ENCODE data around the gene COL21A1. TPM values are rescaled to one million over a fixed set of nuclear protein-coding genes. Genes with fewer than 3 reads are reported as not detected.

Gene COL21A1
- total RNA-seq, 1 experiment from 2014 or later = not detected

DNA sequence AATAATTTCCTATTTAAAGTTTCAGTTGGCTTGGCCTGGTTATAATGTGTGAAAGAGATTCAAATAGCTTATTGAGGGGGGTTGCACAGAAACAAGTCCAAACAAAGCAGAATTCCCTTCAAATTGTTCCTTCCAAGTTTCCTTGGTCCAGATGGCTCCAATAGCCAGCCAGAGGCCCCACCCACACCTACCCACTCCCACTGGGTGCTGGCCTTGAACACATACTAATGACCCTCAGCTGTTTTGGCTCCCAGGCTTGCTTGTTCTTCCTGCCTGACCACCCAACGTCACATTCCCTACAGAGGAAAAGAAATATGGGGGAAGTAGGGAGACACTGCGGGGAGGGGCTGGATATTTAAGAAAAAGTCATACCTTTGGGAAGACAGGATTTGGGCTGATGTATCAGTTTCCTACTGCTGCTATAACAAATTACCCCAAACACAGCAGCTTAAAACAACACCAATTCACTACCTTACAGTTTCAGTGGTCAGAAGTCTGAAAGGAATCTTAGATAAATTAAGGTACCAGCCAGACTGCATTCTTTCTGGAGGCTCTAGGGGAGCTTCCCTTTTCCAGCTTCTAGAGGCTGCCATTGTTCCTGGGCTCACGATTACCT lies 95.7 kb downstream of the COL21A1 start:
- in situ Hi-C loops (cut with HindIII; ENCODE audit: low pct_unique_long_range_greater_than_20kb, low sequenced_read_pairs) = no loop called here
- DNase-seq (ENCODE audit: low read depth) = no peak

DNA sequence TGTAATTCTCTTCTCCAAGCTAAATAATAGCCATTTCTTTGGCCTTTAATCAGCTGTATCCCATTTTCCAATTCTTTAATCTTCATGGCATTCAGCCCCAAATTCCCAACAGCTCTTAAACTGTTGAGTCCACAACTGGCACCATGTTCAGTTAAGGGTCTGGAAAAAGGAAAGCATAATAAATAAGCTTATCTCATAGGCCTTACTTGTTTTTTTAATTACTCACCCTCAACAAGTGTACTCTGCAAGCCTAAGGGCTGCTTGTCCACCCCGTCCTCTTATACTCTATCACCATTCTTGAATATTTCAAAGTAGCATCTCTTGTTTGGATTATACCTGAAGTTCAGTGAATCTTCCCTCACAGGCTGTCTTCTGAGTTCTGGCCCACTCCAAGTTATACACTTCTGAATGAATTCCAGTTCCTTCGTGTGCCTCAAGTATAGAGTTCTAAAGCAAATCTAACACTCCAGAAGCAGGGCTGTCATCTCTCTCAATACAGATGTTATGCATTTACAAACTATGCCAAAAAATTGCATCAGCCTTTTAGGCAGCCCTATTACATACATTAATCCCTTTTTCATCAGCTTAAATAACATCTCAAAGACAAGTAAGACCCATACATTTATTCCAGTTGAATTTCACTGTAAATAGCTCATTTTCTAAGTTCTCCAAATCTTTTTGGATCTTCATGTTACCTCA lies 98.7 kb downstream of the COL21A1 start:
- no peak for DNase-seq (ENCODE audit: low read depth)
- in situ Hi-C loops (cut with HindIII; ENCODE audit: low pct_unique_long_range_greater_than_20kb, low sequenced_read_pairs) = no loop called here

DNA sequence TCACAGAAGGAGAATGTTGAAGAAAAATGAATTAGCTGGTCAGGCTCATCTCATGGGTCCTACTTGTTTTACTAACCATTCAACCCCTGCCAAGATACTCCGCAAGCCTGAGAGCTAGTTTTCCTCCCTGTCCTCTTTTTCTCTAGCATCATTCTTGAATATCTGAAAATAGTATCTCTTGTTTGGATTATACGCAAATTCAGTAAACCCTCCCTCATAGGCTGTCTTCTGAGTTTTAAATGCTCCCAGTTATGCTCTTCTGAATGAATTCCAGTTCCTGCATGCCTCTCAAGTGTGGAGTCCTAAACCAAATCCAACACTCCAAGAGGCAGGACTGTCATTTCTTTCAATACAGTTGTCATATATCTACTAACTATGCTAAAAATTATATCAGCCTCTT lies 99.6 kb downstream of the COL21A1 start:
- no peak for DNase-seq (ENCODE audit: low read depth)
- in situ Hi-C loops (cut with HindIII; ENCODE audit: low pct_unique_long_range_greater_than_20kb, low sequenced_read_pairs) = no loop called here

DNA sequence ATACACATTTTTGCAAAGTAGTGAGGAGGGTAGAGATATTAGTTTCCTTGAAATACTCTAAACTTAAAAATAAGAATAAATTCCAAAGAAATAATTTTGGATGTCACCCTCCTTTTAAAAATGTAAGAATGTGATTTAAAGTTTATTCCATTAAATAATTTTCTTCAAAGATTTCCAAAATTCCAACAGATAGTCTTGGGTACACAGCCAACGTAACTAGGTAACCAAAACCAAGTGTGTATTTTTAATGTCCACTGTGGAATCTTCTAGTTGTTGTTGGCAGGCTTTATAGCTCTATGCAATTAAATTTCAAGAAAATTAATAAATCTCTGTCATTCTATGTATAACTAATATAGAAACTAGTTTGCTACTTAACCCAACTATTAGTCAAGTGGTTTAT lies 101.3 kb downstream of the COL21A1 start:
- in situ Hi-C loops (cut with HindIII; ENCODE audit: low pct_unique_long_range_greater_than_20kb, low sequenced_read_pairs) = no loop called here

DNA sequence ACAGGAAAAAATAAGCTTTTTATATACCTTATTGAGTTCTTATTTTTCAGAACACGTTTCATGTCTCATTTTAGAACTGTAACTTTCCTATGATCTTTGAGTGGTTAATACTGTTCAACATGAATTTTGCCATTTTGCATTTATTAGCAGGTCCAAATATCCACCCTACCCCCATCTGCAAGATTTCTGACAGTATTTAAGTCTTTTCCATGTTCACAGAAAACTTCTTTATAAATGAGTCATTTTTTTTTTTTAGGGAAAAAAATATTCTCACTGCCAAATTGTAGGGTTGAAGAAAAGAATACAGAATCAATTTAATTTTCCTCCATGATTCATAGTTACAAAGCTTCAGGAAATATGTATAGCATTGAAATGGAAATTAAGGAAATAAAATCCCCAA lies 101.8 kb downstream of the COL21A1 start:
- no peak for DNase-seq (ENCODE audit: low read depth)
- in situ Hi-C loops (cut with HindIII; ENCODE audit: low pct_unique_long_range_greater_than_20kb, low sequenced_read_pairs) = no loop called here

More for the DNA sequence above, 101.3 kb downstream of the COL21A1 start:
- DNase-seq (ENCODE audit: low read depth) = no peak

DNA sequence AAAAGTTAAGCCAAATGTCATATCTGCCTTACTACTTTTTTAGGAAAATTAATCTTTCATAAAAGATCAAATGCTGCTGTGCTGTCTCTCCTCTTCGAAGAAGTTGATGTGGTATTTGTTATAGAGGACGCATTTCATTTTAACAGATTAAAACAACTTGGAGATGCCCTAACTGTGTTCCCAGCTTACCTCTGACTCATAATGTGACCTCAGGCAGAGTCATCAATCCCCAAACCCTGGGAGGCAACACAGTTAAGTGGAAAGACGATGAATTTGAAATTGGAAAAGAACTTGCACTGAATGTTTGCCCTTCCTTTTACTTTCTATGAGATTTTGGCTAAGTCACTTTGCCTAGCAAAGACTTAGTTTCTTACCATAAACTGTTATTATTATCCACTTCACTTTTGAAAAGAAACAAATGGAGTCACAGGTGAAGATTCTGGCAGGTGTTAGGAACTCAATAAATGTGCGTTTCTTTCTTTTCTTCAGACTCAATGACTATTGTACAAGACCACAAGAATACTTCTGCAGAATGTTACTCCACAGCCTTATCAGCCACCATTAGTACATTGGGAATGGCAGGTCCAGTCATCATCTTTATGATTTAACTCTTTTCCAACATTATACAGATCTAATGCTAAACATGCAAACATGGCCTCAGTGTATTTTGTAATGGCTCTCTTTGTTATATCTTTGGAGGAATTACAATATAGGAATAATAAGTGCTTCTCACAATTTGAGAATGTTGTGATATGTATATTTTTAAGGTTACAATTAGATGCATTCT lies 102.6 kb downstream of the COL21A1 start:
- DNase-seq (ENCODE audit: low read depth) = no peak
- in situ Hi-C loops (cut with HindIII; ENCODE audit: low pct_unique_long_range_greater_than_20kb, low sequenced_read_pairs) = no loop called here

DNA sequence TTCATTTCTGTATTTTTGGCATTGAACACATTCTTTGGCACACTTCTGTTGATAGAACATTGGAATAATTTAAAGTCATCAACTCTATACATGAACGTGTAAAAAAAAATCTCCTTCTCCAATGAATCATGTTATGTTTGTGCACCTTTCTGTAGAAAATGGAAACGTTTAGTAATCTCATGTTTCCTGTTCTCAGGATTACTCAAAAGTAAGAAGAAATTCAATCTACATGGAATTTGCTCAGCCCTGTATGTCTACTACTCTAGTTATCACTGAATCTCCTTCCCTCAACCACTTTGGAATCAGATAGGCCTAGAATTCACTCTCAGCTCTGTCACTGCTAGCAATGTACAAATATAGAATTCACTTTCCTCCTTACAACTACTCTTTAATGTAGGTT lies 103.6 kb downstream of the COL21A1 start:
- DNase-seq (ENCODE audit: low read depth) = no peak
- in situ Hi-C loops (cut with HindIII; ENCODE audit: low pct_unique_long_range_greater_than_20kb, low sequenced_read_pairs) = no loop called here

DNA sequence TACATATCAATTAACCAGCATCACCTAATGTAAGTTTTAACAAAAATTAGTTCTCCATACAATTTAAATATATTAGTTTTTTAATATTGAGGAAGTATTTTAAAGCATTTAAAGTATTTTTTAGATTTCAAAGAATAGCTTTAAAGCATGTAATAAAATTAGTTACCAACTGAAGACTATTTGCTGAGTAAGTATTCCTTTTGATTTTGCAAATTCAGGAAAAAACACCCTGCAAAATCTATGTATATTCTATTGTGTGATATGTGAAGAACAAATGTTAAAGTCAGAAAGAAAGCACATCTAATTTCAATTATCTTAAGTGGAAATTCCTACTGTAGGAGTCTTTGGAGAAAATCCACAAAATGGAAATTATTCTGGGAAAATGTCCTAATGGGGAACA lies 107.3 kb downstream of the COL21A1 start:
- in situ Hi-C loops (cut with HindIII; ENCODE audit: low pct_unique_long_range_greater_than_20kb, low sequenced_read_pairs) = no loop called here
- no peak for DNase-seq (ENCODE audit: low read depth)

DNA sequence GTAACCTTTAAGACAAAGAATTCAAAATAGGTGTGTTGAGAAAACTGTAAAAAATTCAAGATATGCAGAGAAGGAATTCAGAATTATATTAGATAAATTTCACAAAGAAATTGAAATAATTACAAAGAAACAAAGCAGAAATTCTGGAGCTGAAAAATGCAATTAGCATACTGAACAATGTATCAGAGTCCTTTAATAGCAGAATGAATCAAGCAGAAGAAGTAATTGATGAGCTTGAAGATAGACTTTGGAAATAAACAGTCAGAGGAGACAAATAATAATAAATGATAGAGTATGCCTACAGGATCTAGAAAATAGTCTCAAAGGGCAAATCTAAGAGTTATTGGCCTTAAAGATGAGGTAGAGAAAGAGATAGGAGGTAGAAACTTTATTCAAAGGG lies 131.7 kb downstream of the COL21A1 start:
- no peak for DNase-seq (ENCODE audit: low read depth)
- in situ Hi-C loops (cut with HindIII; ENCODE audit: low pct_unique_long_range_greater_than_20kb, low sequenced_read_pairs) = no loop called here

DNA sequence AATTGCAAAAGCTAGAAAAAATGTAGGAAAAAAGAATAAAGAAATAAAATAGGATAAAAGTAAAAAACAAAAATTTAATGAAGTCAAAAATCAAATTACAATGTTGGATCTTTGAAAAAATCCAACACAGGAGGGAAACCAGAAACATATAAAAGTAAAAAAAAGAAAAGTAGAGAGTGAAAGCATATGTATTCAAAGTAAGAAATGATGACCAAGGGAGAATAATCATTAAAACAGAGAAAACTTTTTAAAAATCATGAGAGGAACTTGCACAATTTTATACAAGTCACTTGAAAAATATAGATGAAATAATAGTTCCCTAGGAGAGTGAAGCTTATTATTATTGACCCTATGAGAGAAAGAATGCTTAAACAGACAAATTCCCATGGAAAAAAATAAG lies 138.2 kb downstream of the COL21A1 start:
- in situ Hi-C loops (cut with HindIII; ENCODE audit: low pct_unique_long_range_greater_than_20kb, low sequenced_read_pairs) = no loop called here
- DNase-seq (ENCODE audit: low read depth) = no peak

DNA sequence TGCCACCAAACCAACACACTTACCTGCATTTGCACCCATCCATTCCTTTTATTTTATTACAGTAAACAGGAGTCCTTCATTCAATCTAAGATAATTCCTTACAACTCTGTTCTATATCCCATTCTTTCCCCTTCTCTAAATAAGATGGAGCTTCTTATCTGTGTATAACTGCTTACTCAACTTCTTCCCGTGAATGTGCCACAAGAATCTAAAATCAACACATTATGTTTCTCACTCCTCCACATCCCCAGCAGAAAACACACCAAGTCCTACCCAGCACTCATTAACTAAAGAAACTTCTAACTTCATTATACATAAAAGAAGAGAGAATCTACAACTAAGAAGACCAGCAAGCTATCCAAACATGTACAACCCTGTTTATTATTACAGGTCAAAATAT lies 141.1 kb downstream of the COL21A1 start:
- in situ Hi-C loops (cut with HindIII; ENCODE audit: low pct_unique_long_range_greater_than_20kb, low sequenced_read_pairs) = no loop called here
- no peak for DNase-seq (ENCODE audit: low read depth)

DNA sequence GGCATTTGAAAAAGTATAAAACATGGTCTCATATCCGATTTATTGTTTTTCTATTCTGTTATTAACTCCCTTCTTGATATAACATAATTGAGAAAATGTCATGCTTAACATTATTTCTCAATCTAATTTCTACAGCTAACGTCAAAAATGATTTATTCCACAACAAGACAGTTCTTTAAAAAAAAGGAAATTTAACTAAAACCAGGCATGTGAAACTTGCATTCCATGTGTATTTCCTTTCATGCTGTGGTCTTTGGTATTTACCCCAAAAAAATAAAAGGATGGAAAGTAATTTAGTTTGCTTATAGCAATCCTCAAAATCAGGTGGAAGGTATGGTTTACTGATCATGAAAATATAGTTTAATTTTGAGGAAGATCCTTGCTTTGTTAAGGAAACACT lies 142.8 kb downstream of the COL21A1 start:
- in situ Hi-C loops (cut with HindIII; ENCODE audit: low pct_unique_long_range_greater_than_20kb, low sequenced_read_pairs) = no loop called here
- DNase-seq (ENCODE audit: low read depth) = no peak

DNA sequence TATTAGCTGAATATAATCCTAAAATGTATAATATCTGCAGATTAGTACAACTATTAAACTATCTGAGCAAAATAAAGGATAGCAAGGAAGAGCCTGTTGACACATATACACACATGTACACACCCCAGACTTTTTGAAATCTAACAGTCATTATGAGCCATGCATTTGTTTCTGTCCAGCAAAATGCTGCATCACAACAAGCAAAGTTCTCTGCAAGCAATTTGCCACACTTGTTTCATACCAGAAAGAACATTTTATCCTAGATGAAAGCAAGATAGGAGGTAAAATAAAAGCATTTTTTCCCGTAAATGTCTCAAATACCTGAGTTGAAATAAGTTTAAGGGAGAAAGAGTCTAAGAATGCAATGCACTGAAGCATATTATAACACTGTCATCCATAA lies 145.2 kb downstream of the COL21A1 start:
- no peak for DNase-seq (ENCODE audit: low read depth)
- in situ Hi-C loops (cut with HindIII; ENCODE audit: low pct_unique_long_range_greater_than_20kb, low sequenced_read_pairs) = no loop called here

DNA sequence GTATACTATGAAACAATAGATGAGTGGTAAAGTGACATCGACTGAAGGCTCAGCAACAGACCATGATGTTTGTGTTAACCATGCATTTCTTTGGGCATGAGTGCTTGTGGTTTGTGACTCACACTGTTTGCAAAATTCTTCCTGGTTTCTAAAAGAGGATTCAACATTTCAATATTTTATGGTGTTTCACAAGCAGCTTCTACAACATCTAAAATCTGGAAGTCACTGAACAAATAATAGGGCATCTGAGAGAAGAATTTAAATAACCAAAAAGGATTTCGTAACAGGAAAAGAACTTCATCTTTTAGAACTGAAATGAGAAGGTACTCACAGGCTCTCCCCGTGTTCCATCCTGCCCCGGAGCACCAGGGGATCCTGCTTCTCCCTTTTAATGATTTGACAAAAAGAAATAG lies 146.2 kb downstream of the COL21A1 start:
- peak; percentile 88 for DNase-seq (ENCODE audit: low read depth)
- in situ Hi-C loops (cut with HindIII; ENCODE audit: low pct_unique_long_range_greater_than_20kb, low sequenced_read_pairs) = no loop called here

DNA sequence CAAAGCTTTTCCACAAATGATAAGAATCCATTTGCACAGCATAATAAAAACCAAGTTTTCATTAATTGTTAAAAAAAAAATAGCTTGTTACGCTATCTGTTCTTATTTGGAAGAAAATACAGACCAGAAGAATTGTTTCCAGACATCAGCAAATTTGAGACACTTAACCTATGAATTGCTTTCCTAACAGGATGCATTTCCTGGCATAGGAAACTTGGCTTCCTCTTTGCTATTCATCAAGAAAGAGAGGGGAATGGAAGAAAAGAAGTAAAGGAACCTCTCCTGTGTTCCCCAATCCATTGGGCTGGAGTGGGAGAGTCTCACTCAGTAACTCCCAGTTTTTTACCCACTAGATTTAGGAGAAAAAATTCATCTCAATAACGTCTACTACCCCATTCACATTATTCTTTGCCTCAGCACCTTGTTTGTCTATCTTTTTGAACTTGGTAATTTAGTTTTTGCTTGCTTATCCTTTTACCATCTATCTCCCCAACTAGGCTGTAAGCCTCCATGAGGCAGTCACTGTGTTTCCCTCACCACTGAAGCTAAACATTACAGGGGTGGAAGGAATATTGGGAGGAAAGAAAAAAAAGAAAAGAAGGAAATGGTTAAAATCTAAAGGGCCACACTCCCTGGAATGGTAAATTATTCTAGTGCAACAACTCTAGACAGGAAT lies 150.3 kb downstream of the COL21A1 start:
- in situ Hi-C loops (cut with HindIII; ENCODE audit: low pct_unique_long_range_greater_than_20kb, low sequenced_read_pairs) = no loop called here

DNA sequence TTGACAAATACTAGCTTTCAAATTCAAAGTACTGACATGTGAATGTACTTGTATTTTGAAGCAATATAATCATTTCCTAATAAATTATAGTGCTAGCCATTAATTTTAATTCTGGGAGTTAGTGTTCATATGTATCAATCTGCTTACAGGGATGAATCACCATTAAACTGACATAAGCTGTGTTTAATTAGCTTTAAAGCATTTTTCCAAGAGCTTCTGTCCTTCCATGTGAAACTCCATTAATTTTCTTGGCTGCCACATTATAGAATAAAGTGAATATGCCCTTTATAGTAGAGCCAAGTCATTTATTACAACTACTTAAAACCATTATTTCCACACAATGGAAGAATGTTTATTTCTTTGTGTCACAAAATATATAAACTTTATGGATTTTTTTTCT lies 150.8 kb downstream of the COL21A1 start:
- in situ Hi-C loops (cut with HindIII; ENCODE audit: low pct_unique_long_range_greater_than_20kb, low sequenced_read_pairs) = no loop called here
- DNase-seq (ENCODE audit: low read depth) = no peak

More for the DNA sequence above, 150.3 kb downstream of the COL21A1 start:
- DNase-seq (ENCODE audit: low read depth) = no peak

DNA sequence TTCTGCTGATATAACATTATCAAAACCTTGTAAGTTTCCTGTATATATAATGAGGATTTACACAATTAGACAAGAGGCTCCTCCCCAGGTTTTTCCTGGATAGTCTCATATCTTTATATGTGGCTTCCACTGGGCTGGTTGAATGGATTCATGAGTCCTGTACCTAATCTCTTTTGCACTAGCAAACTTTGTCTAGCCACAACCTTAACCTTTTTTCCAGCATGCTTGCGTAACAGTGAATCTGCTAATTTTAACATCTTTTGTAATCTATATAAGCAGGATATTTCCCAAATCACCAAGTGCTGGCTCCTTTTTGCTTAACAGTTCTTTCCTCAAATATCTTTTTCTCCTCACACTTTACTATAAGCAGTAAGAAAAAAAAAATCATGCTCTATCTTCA lies 153.6 kb downstream of the COL21A1 start:
- DNase-seq (ENCODE audit: low read depth) = no peak
- in situ Hi-C loops (cut with HindIII; ENCODE audit: low pct_unique_long_range_greater_than_20kb, low sequenced_read_pairs) = no loop called here

DNA sequence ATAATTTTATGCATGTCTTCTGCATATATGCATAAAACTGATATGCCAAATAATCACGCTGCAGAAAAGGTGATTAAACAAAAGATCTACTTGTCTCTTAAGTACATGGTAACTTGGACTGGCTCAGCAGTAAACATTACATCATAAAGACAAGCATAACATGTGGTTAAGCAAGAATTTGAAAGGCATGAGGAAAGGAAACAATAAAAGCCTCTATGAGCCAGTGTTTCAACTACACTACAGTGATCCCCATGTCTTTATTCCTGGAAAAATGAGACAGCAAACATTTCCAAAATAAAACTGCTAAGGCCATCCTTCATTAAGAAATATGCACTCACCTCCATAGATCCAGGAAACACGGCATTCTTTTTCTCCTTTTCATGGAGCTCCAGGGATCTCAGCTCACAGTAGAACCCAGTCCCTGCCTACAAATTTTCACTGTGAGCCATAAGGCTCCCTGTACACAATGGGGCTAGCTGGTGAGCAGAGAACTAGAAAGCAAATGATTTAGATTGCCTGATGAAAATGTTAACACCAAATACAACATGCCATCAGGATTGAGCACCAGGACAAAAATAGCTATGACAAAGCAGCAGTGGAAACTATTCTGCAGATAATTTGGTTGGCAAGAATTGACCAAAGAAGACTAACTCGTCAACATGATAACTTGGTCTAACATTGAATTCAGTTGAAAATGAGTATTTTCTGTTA lies 156.1 kb downstream of the COL21A1 start:
- in situ Hi-C loops (cut with HindIII; ENCODE audit: low pct_unique_long_range_greater_than_20kb, low sequenced_read_pairs) = no loop called here
- DNase-seq (ENCODE audit: low read depth) = peak; percentile 83

All from Caki2 (cell line).